BE2C (cell line): ENCODE measurements around the gene PHF12.

ENCODE experiments used
- DNase-seq: peaks from one replicate; pipeline ENCODE4 v3.0.0-alpha.2; 2020
- H3K27me3 ChIP-seq: fragments of 250-450 bp; sonication (Bioruptor Pico); 2 replicates; pipeline ENCODE4 v1.5.1; 2020; ENCODE audit warnings: mild to moderate bottlenecking
- H3K36me3 ChIP-seq: fragments of 250-450 bp; sonication (Bioruptor Pico); 2 replicates; pipeline ENCODE4 v1.5.1; 2020; ENCODE audit warnings: mild to moderate bottlenecking
- H3K4me1 ChIP-seq: fragments of 250-450 bp; sonication (Bioruptor Pico); 2 replicates; pipeline ENCODE4 v1.5.1; 2020
- H3K4me3 ChIP-seq: 2 replicates; pipeline ENCODE4 v1.5.1; 2011; ENCODE audit warnings: low read depth, low read length
- H3K9me3 ChIP-seq: fragments of 250-450 bp; sonication (Bioruptor Pico); 2 replicates; pipeline ENCODE4 v1.5.1; 2020
- CTCF ChIP-seq: IDR thresholded peaks from 2 replicates; pipeline ENCODE4 v1.5.1; 2012; ENCODE audit warnings: mild to moderate bottlenecking, low read depth, low read length

PHF12 gene

GRCh38 chr17:28978356-28978964, 27.1 kb upstream of the PHF12 start:
- no peaks in the 10 kb centered on the region for H3K9me3 ChIP-seq
- no peaks in the 10 kb centered on the region for H3K27me3 ChIP-seq
- no peaks in the 10 kb centered on the region for H3K36me3 ChIP-seq
- DNase-seq: no peak
- H3K4me3 ChIP-seq: no peak overlapping the region
- no peak for TF ChIP-seq CTCF
- peaks cover 12% of the 10 kb centered on the region for H3K4me1 ChIP-seq

- TF ChIP-seq CTCF: no peak
- H3K9me3 ChIP-seq: no peaks in the 10 kb centered on the region
- DNase-seq: no peak
- H3K4me3 ChIP-seq: no peak overlapping the region
- H3K4me1 ChIP-seq: peaks cover 17% of the 10 kb centered on the region
- H3K36me3 ChIP-seq: no peaks in the 10 kb centered on the region
- no peaks in the 10 kb centered on the region for H3K27me3 ChIP-seq
Observed at GRCh38 chr17:28977659-28978355, 26.5 kb upstream of the PHF12 start.

GRCh38 chr17:28975646-28976045, 24.3 kb upstream of the PHF12 start:
- Histone ChIP-seq H3K4me1 (peaks cover 17% of the 10 kb centered on the region), H3K9me3 (no peaks in the 10 kb centered on the region), H3K36me3 (no peaks in the 10 kb centered on the region), H3K27me3 (no peaks in the 10 kb centered on the region), H3K4me3 (no peak overlapping the region)
- no peak for DNase-seq
- TF ChIP-seq CTCF: no peak

- Histone ChIP-seq H3K27me3 (no peaks in the 10 kb centered on the region), H3K9me3 (no peaks in the 10 kb centered on the region), H3K36me3 (no peaks in the 10 kb centered on the region), H3K4me1 (peaks cover 17% of the 10 kb centered on the region), H3K4me3 (no peak overlapping the region)
- no peak for DNase-seq
- no peak for TF ChIP-seq CTCF
Observed at GRCh38 chr17:28975031-28975430, 23.7 kb upstream of the PHF12 start.

GRCh38 chr17:28974451-28974850, 23.1 kb upstream of the PHF12 start:
- H3K4me1 ChIP-seq: peaks cover 17% of the 10 kb centered on the region
- no peak for DNase-seq
- no peaks in the 10 kb centered on the region for H3K27me3 ChIP-seq
- no peaks in the 10 kb centered on the region for H3K9me3 ChIP-seq
- H3K4me3 ChIP-seq: no peak overlapping the region
- no peak for TF ChIP-seq CTCF
- no peaks in the 10 kb centered on the region for H3K36me3 ChIP-seq

- peak; percentile 18; the same call in 1 of the 2 replicates for TF ChIP-seq CTCF
- H3K36me3 ChIP-seq: no peaks in the 10 kb centered on the region
- no peaks in the 10 kb centered on the region for H3K27me3 ChIP-seq
- H3K9me3 ChIP-seq: no peaks in the 10 kb centered on the region
- DNase-seq: peak; percentile 73
- no peak overlapping the region for H3K4me3 ChIP-seq
- peaks cover 17% of the 10 kb centered on the region for H3K4me1 ChIP-seq
Observed at GRCh38 chr17:28973425-28973824, 22.1 kb upstream of the PHF12 start.
